Karpas-422 (cell line): Measurements from ENCODE around the gene PARD3B. TPM values are rescaled to one million over a fixed set of nuclear protein-coding genes. Genes with fewer than 3 reads are reported as not detected.

Experiments
- DNase-seq: peaks from one replicate; pipeline ENCODE4 v3.0.0-alpha.2; 2015
- H2AFZ ChIP-seq: fragments of 200-600 bp; sonication (generic); 2 replicates; pipeline ENCODE4 v1.6.1; 2014; ENCODE audit warnings: antibody characterized with exemption, low read length, mixed read lengths
- H3K27ac ChIP-seq: fragments of 200-600 bp; sonication (generic); 2 replicates; pipeline ENCODE4 v1.5.1; 2014; ENCODE audit warnings: mild to moderate bottlenecking, low read length, moderate library complexity
- H3K27me3 ChIP-seq: fragments of 200-600 bp; sonication (generic); 2 replicates; pipeline ENCODE4 v1.6.1; 2014; ENCODE audit warnings: low read length, mixed read lengths
- H3K36me3 ChIP-seq: fragments of 200-600 bp; sonication (generic); 2 replicates; pipeline ENCODE4 v1.6.1; 2014; ENCODE audit warnings: low read length, mixed read lengths; ENCODE audit not compliant: insufficient read depth
- H3K4me1 ChIP-seq: fragments of 200-600 bp; sonication (generic); 2 replicates; pipeline ENCODE4 v1.6.1; 2014; ENCODE audit warnings: mild to moderate bottlenecking, low read length, mixed read lengths
- H3K4me2 ChIP-seq: fragments of 200-600 bp; sonication (generic); 2 replicates; pipeline ENCODE4 v1.6.1; 2014; ENCODE audit warnings: low read length, low read depth, mild to moderate bottlenecking; ENCODE audit not compliant: poor library complexity, severe bottlenecking
- H3K4me3 ChIP-seq: fragments of 200-600 bp; sonication (generic); 2 replicates; pipeline ENCODE4 v1.5.1; 2014; ENCODE audit warnings: mild to moderate bottlenecking, antibody characterized with exemption, low read length, mixed read lengths
- H3K79me2 ChIP-seq: fragments of 200-600 bp; sonication (generic); 2 replicates; pipeline ENCODE4 v1.6.1; 2014; ENCODE audit warnings: mild to moderate bottlenecking, low read length, mixed read lengths
- H3K9ac ChIP-seq: fragments of 200-600 bp; sonication (generic); 2 replicates; pipeline ENCODE4 v1.6.0; 2014; ENCODE audit warnings: low read length
- H3K9me2 ChIP-seq: fragments of 200-600 bp; sonication (generic), shearing (Covaris generic); replicated peaks from 2 replicates; pipeline ENCODE4 v1.6.0; 2014; ENCODE audit warnings: mild to moderate bottlenecking, low read length, moderate library complexity; ENCODE audit not compliant: insufficient read depth
- H3K9me3 ChIP-seq: fragments of 300-700, 200-600 bp; sonication (generic); 2 replicates; pipeline ENCODE4 v1.6.1; 2014; ENCODE audit warnings: low read length, mixed read lengths
- H4K20me1 ChIP-seq: fragments of 200-600 bp; sonication (generic); 2 replicates; pipeline ENCODE4 v1.6.1; 2014; ENCODE audit warnings: mild to moderate bottlenecking, antibody characterized with exemption, low read length, low read depth; ENCODE audit not compliant: insufficient read depth
- total RNA-seq: library from RNA; depleted of rRNA; stranded (reverse); fragments of >200 nt; shearing (Covaris generic); gene quantifications from 2 replicates; pipeline ENCODE4 v1.2.3, GENCODE V29; 2014; ENCODE audit warnings: low replicate concordance

PARD3B gene
- total RNA-seq, 1 experiment from 2014 or later = not detected

DNA sequence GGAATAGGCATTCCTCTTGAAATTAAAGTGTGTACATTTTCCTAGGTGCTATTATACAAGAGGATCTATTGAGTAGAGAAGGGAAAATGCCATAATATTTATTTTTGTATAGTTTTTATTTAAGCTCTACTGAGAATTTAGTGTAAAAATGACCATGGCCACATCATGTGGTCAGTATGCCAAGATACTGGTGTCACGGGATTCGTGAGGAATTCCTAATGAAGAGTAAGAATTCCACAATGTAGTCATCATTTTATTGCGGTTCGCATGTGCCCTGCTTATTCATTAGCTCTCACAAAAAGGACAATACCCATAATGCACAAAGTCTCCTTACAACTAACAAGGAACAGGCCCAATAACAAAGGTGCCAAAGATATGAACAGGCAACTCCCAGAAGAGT is 39.3 kb upstream of the PARD3B start:
- H3K9me2 ChIP-seq = no peaks in the 10 kb centered on the region
- H3K9me3 ChIP-seq = no peaks in the 10 kb centered on the region
- H4K20me1 ChIP-seq = no peaks in the 10 kb centered on the region
- H3K4me3 ChIP-seq = no peak overlapping the region
- no peak overlapping the region for H2AFZ ChIP-seq
- H3K27ac ChIP-seq = no peak overlapping the region
- H3K27me3 ChIP-seq = no peaks in the 10 kb centered on the region
- no peak overlapping the region for H3K9ac ChIP-seq
- no peaks in the 10 kb centered on the region for H3K79me2 ChIP-seq
- H3K36me3 ChIP-seq = no peaks in the 10 kb centered on the region
- H3K4me2 ChIP-seq = no peak overlapping the region
- no peaks in the 10 kb centered on the region for H3K4me1 ChIP-seq
- DNase-seq = no peak

DNA sequence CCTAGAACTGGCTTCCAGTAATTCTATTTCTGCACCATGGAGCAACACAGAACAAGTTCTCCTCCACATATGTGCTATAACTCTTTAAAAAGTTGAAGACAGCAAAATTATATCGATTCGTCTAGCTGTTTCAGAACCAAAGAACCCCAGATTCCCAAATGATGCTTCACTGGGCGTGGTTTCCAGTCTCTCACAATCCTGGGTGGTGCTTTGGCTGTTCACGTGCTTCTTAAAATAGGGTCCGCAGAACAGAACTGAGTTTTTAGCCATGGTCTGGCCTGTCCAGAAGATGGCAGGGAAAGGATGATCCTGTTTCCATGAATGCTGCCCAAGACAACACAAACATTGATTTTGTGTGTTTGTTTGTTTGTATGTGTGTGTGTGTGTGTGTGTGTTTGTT is 37.6 kb upstream of the PARD3B start:
- no peak overlapping the region for H2AFZ ChIP-seq
- no peaks in the 10 kb centered on the region for H3K9me3 ChIP-seq
- no peak for DNase-seq
- no peaks in the 10 kb centered on the region for H3K27me3 ChIP-seq
- H3K9me2 ChIP-seq = no peaks in the 10 kb centered on the region
- H3K4me1 ChIP-seq = no peaks in the 10 kb centered on the region
- H3K36me3 ChIP-seq = no peaks in the 10 kb centered on the region
- no peak overlapping the region for H3K4me2 ChIP-seq
- H3K4me3 ChIP-seq = no peak overlapping the region
- H3K27ac ChIP-seq = no peak overlapping the region
- no peaks in the 10 kb centered on the region for H4K20me1 ChIP-seq
- no peak overlapping the region for H3K9ac ChIP-seq
- H3K79me2 ChIP-seq = no peaks in the 10 kb centered on the region

DNA sequence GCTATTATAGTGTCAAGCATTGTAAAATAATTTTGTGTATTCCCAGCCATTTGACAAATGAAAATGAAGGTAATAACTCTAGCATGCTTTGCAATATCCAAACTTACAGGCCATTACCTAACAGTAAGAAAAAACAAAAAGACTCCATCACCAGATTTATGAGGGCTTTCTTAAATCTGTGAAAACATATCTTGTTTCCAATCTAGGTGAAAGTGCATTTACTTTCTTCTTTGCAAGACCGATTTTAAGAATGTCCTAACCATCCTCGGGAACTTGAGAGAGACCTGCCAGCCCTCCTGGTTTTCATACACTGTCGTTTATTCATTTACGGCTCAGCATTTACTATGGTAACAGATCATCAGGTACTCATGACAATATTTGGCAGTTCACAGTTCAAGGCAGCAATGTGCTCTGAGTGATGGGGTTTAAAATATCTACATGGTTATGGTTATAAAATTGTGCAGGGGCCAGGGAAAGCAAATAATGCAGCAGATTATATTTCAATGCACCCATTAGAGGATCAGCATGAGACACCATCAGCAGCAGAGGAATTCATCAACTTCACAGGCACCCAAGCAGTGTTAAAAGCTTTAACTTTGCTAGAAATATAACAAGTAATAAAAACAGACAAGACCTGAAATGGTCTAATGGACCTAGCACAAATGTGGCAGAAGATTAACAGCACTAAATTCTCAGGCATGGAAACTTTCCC is 34.4 kb upstream of the PARD3B start:
- H3K4me3 ChIP-seq = no peak overlapping the region
- H3K27me3 ChIP-seq = no peaks in the 10 kb centered on the region
- no peaks in the 10 kb centered on the region for H3K36me3 ChIP-seq
- no peaks in the 10 kb centered on the region for H3K9me3 ChIP-seq
- H3K4me2 ChIP-seq = no peak overlapping the region
- DNase-seq = no peak
- H3K79me2 ChIP-seq = no peaks in the 10 kb centered on the region
- H2AFZ ChIP-seq = no peak overlapping the region
- no peaks in the 10 kb centered on the region for H4K20me1 ChIP-seq
- no peaks in the 10 kb centered on the region for H3K4me1 ChIP-seq
- no peak overlapping the region for H3K9ac ChIP-seq
- no peak overlapping the region for H3K27ac ChIP-seq
- no peaks in the 10 kb centered on the region for H3K9me2 ChIP-seq

DNA sequence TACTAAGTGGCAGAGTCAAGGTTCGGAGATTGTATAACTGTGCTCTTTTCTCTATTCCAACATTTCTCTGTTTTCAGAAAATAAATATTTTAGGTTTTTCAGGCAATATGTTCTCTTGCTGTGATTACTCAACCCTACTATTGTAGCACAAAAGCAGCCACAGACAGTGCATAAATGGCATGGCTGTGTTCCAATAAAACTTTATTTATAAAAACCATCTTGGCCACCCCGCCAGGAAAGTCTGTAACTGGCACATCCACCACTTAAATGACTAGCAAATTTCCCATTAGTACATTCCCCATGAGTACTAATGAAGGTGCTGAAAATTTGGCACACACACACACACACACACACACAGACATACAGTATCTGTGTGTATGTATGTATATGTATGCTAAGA is 30.8 kb upstream of the PARD3B start:
- Histone ChIP-seq H3K4me3 (no peak overlapping the region), H3K9me2 (no peaks in the 10 kb centered on the region), H3K27ac (no peak overlapping the region), H4K20me1 (no peaks in the 10 kb centered on the region), H3K79me2 (no peaks in the 10 kb centered on the region), H3K36me3 (no peaks in the 10 kb centered on the region), H3K4me2 (no peak overlapping the region), H3K27me3 (no peaks in the 10 kb centered on the region), H3K9me3 (no peaks in the 10 kb centered on the region), H2AFZ (no peak overlapping the region), H3K4me1 (no peaks in the 10 kb centered on the region), H3K9ac (no peak overlapping the region)
- no peak for DNase-seq

DNA sequence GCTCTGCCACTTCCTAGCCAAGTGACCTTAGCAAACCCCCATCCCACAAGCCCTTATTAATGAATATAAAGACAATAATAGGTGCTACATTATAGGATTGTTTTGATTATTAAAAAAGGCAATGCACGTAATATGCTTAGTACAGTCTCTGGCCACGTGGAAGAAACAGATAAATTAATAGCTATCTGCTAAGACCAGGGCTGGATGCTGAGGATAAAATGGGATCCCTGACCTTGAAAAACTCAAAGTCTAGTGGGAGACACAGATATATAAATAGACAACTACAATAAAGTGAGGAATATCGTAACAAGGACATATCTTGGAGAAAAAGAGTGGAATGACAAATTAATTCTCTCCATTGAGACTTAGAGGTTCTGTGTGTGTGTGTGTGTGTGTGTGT is 29.9 kb upstream of the PARD3B start:
- H4K20me1 ChIP-seq = no peaks in the 10 kb centered on the region
- no peaks in the 10 kb centered on the region for H3K4me1 ChIP-seq
- no peak overlapping the region for H3K9ac ChIP-seq
- H3K36me3 ChIP-seq = no peaks in the 10 kb centered on the region
- no peak overlapping the region for H3K27ac ChIP-seq
- no peak overlapping the region for H2AFZ ChIP-seq
- no peaks in the 10 kb centered on the region for H3K9me2 ChIP-seq
- no peak overlapping the region for H3K4me3 ChIP-seq
- H3K79me2 ChIP-seq = no peaks in the 10 kb centered on the region
- no peak overlapping the region for H3K4me2 ChIP-seq
- H3K9me3 ChIP-seq = no peaks in the 10 kb centered on the region
- 0 out of 2 replicates have a peak, but pooled peaks cover 2% of the 10 kb centered on the region for H3K27me3 ChIP-seq
- DNase-seq = no peak

DNA sequence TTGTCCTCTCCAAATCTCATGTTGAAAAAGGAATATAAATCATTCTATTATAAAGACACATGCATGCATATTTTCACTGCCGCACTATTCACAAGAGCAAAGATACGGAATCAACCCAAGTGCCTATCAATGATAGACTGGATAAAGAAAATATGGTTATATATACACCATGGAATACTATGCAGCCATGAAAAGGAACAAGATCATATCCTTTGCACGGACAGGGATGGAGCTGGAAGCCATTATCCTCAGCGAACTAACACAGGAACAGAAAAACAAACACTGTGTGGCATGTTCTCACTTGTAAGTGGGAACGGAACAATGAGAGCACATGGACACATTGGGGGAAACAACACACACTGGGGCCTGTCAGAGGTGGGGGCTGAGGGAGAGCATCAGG is 28.1 kb upstream of the PARD3B start:
- no peaks in the 10 kb centered on the region for H4K20me1 ChIP-seq
- DNase-seq = no peak
- H3K79me2 ChIP-seq = no peaks in the 10 kb centered on the region
- no peaks in the 10 kb centered on the region for H3K9me3 ChIP-seq
- 0 out of 2 replicates have a peak, but pooled peaks cover 2% of the 10 kb centered on the region for H3K27me3 ChIP-seq
- H3K36me3 ChIP-seq = no peaks in the 10 kb centered on the region
- no peaks in the 10 kb centered on the region for H3K9me2 ChIP-seq
- no peaks in the 10 kb centered on the region for H3K4me1 ChIP-seq
- no peak overlapping the region for H3K4me2 ChIP-seq
- no peak overlapping the region for H3K4me3 ChIP-seq
- no peak overlapping the region for H2AFZ ChIP-seq
- H3K27ac ChIP-seq = no peak overlapping the region
- no peak overlapping the region for H3K9ac ChIP-seq

DNA sequence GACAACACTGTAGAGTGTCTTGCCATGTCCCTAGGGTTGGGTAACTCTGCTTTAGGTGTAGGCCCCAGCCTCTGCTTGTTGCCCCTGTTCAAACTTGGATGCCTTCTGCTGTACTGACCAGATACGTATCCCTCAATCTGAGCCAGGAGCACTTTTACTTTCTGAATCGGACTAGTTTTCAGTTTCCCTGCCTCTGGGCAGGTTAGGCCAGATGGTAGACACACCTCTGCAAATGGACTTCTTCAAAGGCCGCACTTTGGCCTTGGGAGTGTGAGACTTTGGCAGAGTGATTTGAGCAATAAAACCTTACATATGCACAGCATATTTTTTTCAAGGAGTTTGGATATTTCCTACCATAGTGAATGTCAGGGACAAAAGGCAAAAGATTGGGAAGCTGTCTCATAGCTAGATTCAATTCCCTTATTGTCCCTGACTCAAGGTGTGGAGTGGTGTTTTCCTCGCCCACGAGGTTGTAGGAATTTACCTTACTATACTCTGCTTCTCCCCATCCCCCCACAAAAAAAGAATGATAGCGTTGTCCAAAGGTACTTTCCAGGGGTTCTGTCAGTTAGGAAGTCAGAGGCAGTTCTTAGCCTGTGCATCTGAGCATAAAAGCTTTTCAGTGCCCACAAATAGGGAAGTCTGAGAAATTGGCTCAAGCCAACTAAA is 15.3 kb upstream of the PARD3B start:
- no peak for DNase-seq
- Histone ChIP-seq H4K20me1 (no peaks in the 10 kb centered on the region), H3K36me3 (no peaks in the 10 kb centered on the region), H3K9me3 (no peaks in the 10 kb centered on the region), H3K27me3 (no peaks in the 10 kb centered on the region), H3K4me2 (no peak overlapping the region), H2AFZ (no peak overlapping the region), H3K79me2 (no peaks in the 10 kb centered on the region), H3K27ac (no peak overlapping the region), H3K9me2 (no peaks in the 10 kb centered on the region), H3K4me3 (no peak overlapping the region), H3K9ac (no peak overlapping the region), H3K4me1 (no peaks in the 10 kb centered on the region)

DNA sequence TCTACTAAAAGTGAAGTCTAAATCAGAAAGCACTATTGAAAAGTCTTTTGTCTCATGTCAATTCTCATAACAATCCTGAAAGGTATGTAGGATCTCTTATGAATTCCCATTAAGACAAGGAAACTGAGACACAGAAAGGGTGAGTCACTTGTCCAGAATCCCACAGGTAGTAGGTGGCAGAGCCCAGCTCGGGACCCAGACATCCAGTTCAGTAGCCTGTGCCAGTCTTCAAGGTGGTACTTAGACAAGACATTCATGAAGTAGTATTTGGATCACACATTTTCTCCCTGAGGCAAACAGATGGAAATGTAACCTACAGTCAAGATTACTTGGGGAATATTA is 14.8 kb upstream of the PARD3B start:
- Histone ChIP-seq H3K9ac (no peak overlapping the region), H3K79me2 (no peaks in the 10 kb centered on the region), H4K20me1 (no peaks in the 10 kb centered on the region), H3K4me3 (no peak overlapping the region), H3K9me2 (no peaks in the 10 kb centered on the region), H3K4me1 (no peaks in the 10 kb centered on the region), H2AFZ (no peak overlapping the region), H3K9me3 (no peaks in the 10 kb centered on the region), H3K4me2 (no peak overlapping the region), H3K27ac (no peak overlapping the region), H3K36me3 (no peaks in the 10 kb centered on the region), H3K27me3 (no peaks in the 10 kb centered on the region)
- no peak for DNase-seq
